ENCODE measurements around the gene VPS11.

The VPS11 gene

GRCh38 chr11:119121008-119121810, 53.6 kb downstream of the VPS11 start, which contains the start of gene HINFP:
HINFP (plus strand) TSS chr11:119121580; CDS start chr11:119126945, 5,365 bp downstream.
- H3K4me3 ChIP-seq (ENCODE audit: low read length), result peak within 1 kb of the TSS; percentile 88
- peaks cover 17% of the 10 kb centered on the region for H3K4me1 ChIP-seq (ENCODE audit: control insufficient read depth, insufficient read depth, low read length)

GRCh38 chr11:119121811-119122124, 54.1 kb downstream of the VPS11 start:
- no peaks in the 10 kb centered on the region for H3K36me3 ChIP-seq (ENCODE audit: control insufficient read depth, insufficient read depth, low read length)
- peak overlapping the region; percentile 88 for H3K4me3 ChIP-seq (ENCODE audit: low read length)
- no peaks in the 10 kb centered on the region for H3K9me3 ChIP-seq (ENCODE audit: control insufficient read depth, low read length)
- no peaks in the 10 kb centered on the region for H3K27me3 ChIP-seq (ENCODE audit: control insufficient read depth, insufficient read depth, low read length)
- H3K4me1 ChIP-seq (ENCODE audit: control insufficient read depth, insufficient read depth, low read length), result peaks cover 23% of the 10 kb centered on the region
- H3K9ac ChIP-seq (ENCODE audit: low read length), result peak overlapping the region; percentile 82

More at GRCh38 chr11:119121008-119121810, 53.6 kb downstream of the VPS11 start, which contains the start of gene HINFP:
- Histone ChIP-seq H3K27me3 (ENCODE audit: control insufficient read depth, insufficient read depth, low read length) (no peaks in the 10 kb centered on the region), H3K9ac (ENCODE audit: low read length) (peak within 1 kb of the TSS; percentile 89), H3K9me3 (ENCODE audit: control insufficient read depth, low read length) (no peaks in the 10 kb centered on the region), H3K36me3 (ENCODE audit: control insufficient read depth, insufficient read depth, low read length) (no peaks in the 10 kb centered on the region)

GRCh38 chr11:119125821-119126220, 58.2 kb downstream of the VPS11 start:
- Histone ChIP-seq H3K36me3 (ENCODE audit: control insufficient read depth, insufficient read depth, low read length) (no peaks in the 10 kb centered on the region), H3K9ac (ENCODE audit: low read length) (no peak overlapping the region), H3K4me1 (ENCODE audit: control insufficient read depth, insufficient read depth, low read length) (peaks cover 20% of the 10 kb centered on the region), H3K9me3 (ENCODE audit: control insufficient read depth, low read length) (no peaks in the 10 kb centered on the region), H3K4me3 (ENCODE audit: low read length) (no peak overlapping the region), H3K27me3 (ENCODE audit: control insufficient read depth, insufficient read depth, low read length) (no peaks in the 10 kb centered on the region)

GRCh38 chr11:119126675-119127268, 59.2 kb downstream of the VPS11 start:
- peaks cover 18% of the 10 kb centered on the region for H3K4me1 ChIP-seq (ENCODE audit: control insufficient read depth, insufficient read depth, low read length)
- H3K9me3 ChIP-seq (ENCODE audit: control insufficient read depth, low read length), result no peaks in the 10 kb centered on the region
- H3K36me3 ChIP-seq (ENCODE audit: control insufficient read depth, insufficient read depth, low read length), result peaks cover 7% of the 10 kb centered on the region
- H3K27me3 ChIP-seq (ENCODE audit: control insufficient read depth, insufficient read depth, low read length), result no peaks in the 10 kb centered on the region
- H3K4me3 ChIP-seq (ENCODE audit: low read length), result no peak overlapping the region
- no peak overlapping the region for H3K9ac ChIP-seq (ENCODE audit: low read length)

GRCh38 chr11:119130662-119131061, 63.0 kb downstream of the VPS11 start:
- peaks cover 12% of the 10 kb centered on the region for H3K4me1 ChIP-seq (ENCODE audit: control insufficient read depth, insufficient read depth, low read length)
- H3K36me3 ChIP-seq (ENCODE audit: control insufficient read depth, insufficient read depth, low read length), result peaks cover 20% of the 10 kb centered on the region
- H3K27me3 ChIP-seq (ENCODE audit: control insufficient read depth, insufficient read depth, low read length), result no peaks in the 10 kb centered on the region
- H3K9me3 ChIP-seq (ENCODE audit: control insufficient read depth, low read length), result no peaks in the 10 kb centered on the region
- H3K4me3 ChIP-seq (ENCODE audit: low read length), result no peak overlapping the region
- no peak overlapping the region for H3K9ac ChIP-seq (ENCODE audit: low read length)

All from mucosa of stomach (tissue), 1 donor.